ENCODE measurements around the gene PALD1.

PALD1 gene

DNA sequence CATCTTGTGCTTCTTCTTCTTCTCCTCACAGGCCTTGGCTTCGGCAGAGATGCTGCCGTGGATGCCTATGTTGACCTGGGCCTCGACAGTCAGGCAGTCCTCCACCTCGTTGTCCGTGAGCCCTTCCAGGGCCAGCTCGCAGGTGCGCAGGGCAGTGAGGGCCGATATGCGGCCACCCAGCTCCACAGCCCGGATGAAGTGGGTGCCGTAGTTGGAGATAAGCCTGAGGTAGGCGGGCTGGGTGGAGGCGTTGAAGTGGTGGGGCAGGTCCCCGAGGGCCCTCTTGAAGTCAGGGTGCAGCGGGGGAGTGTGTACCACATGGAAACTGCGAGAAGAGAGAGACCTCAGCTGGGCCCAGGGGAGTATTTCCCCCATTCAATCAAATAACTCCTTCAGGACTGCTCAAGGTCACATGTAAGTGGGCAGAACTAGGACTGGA, 120.3 kb downstream of the PALD1 start:
- Histone ChIP-seq H4K20me1 (ENCODE audit: low read depth, low read length) (no peaks in the 10 kb centered on the region), H3K4me3 (ENCODE audit: insufficient read depth, low read length, poor library complexity, severe bottlenecking) (no peak overlapping the region), H3K27me3 (ENCODE audit: low read length) (no peaks in the 10 kb centered on the region), H3F3A (ENCODE audit: insufficient read depth) (no peaks in the 10 kb centered on the region), H3K9me2 (replicated peaks; ENCODE audit: insufficient read depth, low read length) (no peaks in the 10 kb centered on the region), H3K79me2 (ENCODE audit: insufficient read depth, low read length) (no peaks in the 10 kb centered on the region), H2AFZ (ENCODE audit: low read depth, low read length, severe bottlenecking) (no peak overlapping the region), H3K4me2 (ENCODE audit: low read depth, low read length, poor library complexity, severe bottlenecking) (no peak overlapping the region), H3K9ac (ENCODE audit: low read length) (no peak overlapping the region), H3K9me3 (ENCODE audit: insufficient read depth, low read length) (no peaks in the 10 kb centered on the region), H3K36me3 (ENCODE audit: low read length) (no peaks in the 10 kb centered on the region), H3K27ac (ENCODE audit: low read depth, low read length) (no peak overlapping the region)
- TF ChIP-seq EZH2phosphoT487 (conservative IDR thresholded peaks at IDR 0.05; ENCODE audit: low read length) = no peak
- TF ChIP-seq, protein P1, sequence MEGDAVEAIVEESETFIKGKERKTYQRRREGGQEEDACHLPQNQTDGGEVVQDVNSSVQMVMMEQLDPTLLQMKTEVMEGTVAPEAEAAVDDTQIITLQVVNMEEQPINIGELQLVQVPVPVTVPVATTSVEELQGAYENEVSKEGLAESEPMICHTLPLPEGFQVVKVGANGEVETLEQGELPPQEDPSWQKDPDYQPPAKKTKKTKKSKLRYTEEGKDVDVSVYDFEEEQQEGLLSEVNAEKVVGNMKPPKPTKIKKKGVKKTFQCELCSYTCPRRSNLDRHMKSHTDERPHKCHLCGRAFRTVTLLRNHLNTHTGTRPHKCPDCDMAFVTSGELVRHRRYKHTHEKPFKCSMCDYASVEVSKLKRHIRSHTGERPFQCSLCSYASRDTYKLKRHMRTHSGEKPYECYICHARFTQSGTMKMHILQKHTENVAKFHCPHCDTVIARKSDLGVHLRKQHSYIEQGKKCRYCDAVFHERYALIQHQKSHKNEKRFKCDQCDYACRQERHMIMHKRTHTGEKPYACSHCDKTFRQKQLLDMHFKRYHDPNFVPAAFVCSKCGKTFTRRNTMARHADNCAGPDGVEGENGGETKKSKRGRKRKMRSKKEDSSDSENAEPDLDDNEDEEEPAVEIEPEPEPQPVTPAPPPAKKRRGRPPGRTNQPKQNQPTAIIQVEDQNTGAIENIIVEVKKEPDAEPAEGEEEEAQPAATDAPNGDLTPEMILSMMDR (IDR thresholded peaks at IDR 0.05; ENCODE audit: insufficient read depth, low read length, poor library complexity, severe bottlenecking) = no peak

DNA sequence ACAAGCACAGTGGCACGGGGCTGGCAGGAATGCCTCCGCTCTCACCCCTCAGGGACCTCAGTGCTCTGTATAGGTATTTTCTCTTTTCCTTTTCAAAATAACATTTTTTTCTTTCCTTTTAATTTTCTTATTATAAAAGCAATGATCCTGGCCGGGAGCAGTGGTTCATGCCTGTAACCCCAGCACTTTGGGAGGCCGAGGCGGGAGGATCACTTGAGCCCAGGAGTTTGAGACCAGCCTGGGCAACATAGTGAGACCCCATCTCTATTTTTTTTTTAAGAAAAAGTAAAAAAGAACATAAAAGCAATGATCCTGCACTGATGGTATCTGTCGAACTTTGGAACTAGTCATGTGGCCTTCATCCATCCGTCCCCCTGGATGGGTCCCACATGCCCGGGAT, 120.8 kb downstream of the PALD1 start:
- Histone ChIP-seq H3K9me2 (replicated peaks; ENCODE audit: insufficient read depth, low read length) (no peaks in the 10 kb centered on the region), H3K4me3 (ENCODE audit: insufficient read depth, low read length, poor library complexity, severe bottlenecking) (no peak overlapping the region), H4K20me1 (ENCODE audit: low read depth, low read length) (no peaks in the 10 kb centered on the region), H3K27me3 (ENCODE audit: low read length) (no peaks in the 10 kb centered on the region), H3K9me3 (ENCODE audit: insufficient read depth, low read length) (no peaks in the 10 kb centered on the region), H3K27ac (ENCODE audit: low read depth, low read length) (no peak overlapping the region), H3F3A (ENCODE audit: insufficient read depth) (no peaks in the 10 kb centered on the region), H3K9ac (ENCODE audit: low read length) (no peak overlapping the region), H3K79me2 (ENCODE audit: insufficient read depth, low read length) (no peaks in the 10 kb centered on the region), H3K4me2 (ENCODE audit: low read depth, low read length, poor library complexity, severe bottlenecking) (no peak overlapping the region), H2AFZ (ENCODE audit: low read depth, low read length, severe bottlenecking) (no peak overlapping the region), H3K36me3 (ENCODE audit: low read length) (no peaks in the 10 kb centered on the region)
- TF ChIP-seq, protein P1 (IDR thresholded peaks at IDR 0.05; ENCODE audit: insufficient read depth, low read length, poor library complexity, severe bottlenecking) = no peak
- TF ChIP-seq EZH2phosphoT487 (conservative IDR thresholded peaks at IDR 0.05; ENCODE audit: low read length) = no peak

DNA sequence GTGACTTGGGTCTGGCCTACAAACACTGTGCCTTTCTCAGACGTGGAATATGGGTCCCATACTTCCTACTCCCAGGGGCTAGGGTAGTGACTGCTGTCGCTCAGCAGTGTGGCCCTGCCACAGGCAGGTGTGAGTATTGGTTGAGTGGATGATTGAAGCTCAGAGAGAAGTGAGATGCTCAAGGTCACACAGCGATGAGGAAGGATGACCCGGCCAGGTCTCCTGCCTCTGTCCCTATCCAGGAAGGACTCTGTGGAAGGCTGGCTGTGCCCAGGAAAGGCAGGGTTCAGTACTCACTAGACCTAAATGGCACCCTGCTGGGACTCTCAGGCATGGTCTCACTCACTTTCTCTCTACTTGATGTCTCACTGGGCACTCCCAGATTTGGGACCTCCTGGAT, 121.2 kb downstream of the PALD1 start:
- TF ChIP-seq, protein P1 (IDR thresholded peaks at IDR 0.05; ENCODE audit: insufficient read depth, low read length, poor library complexity, severe bottlenecking) = no peak
- no peak for TF ChIP-seq EZH2phosphoT487 (conservative IDR thresholded peaks at IDR 0.05; ENCODE audit: low read length)
- H3K27me3 ChIP-seq (ENCODE audit: low read length) = no peaks in the 10 kb centered on the region
- H3K36me3 ChIP-seq (ENCODE audit: low read length) = no peaks in the 10 kb centered on the region
- no peak overlapping the region for H3K4me2 ChIP-seq (ENCODE audit: low read depth, low read length, poor library complexity, severe bottlenecking)
- H4K20me1 ChIP-seq (ENCODE audit: low read depth, low read length) = no peaks in the 10 kb centered on the region
- no peak overlapping the region for H3K4me3 ChIP-seq (ENCODE audit: insufficient read depth, low read length, poor library complexity, severe bottlenecking)
- no peaks in the 10 kb centered on the region for H3F3A ChIP-seq (ENCODE audit: insufficient read depth)
- no peaks in the 10 kb centered on the region for H3K9me3 ChIP-seq (ENCODE audit: insufficient read depth, low read length)
- no peaks in the 10 kb centered on the region for H3K79me2 ChIP-seq (ENCODE audit: insufficient read depth, low read length)
- H3K27ac ChIP-seq (ENCODE audit: low read depth, low read length) = no peak overlapping the region
- no peak overlapping the region for H3K9ac ChIP-seq (ENCODE audit: low read length)
- no peaks in the 10 kb centered on the region for H3K9me2 ChIP-seq (replicated peaks; ENCODE audit: insufficient read depth, low read length)
- H2AFZ ChIP-seq (ENCODE audit: low read depth, low read length, severe bottlenecking) = no peak overlapping the region

All from SU-DHL-6 (cell line).